WTC11 (cell line): ENCODE data around the gene COL4A2. TPM values are rescaled to one million over a fixed set of nuclear protein-coding genes. Genes with fewer than 3 reads are reported as not detected.
A peak's percentile ranks its signal among the peaks of the same experiment; 100 is the strongest.

Experiments
- ATAC-seq: fragments of 200-7000 bp; cut with Tn5 transposase; 2 replicates; pipeline ENCODE4 v1.10.0; 2021; ENCODE audit warnings: mild to moderate bottlenecking, moderate library complexity
- CTCF ChIA-PET: fragments of 300-600 bp; sonication (Branson Sonifier 250); formaldehyde crosslinking; loops from one replicate; lab custom pipeline; 2021; ENCODE audit warnings: antibody characterized with exemption; lab: Charles Lee
- POLR2A ChIA-PET: fragments of 350-600 bp; sonication (Branson Sonifier 250); formaldehyde crosslinking; loops from one replicate; lab custom pipeline; 2021; ENCODE audit warnings: antibody characterized with exemption; lab: Charles Lee
- DNase-seq: peaks from one replicate; pipeline ENCODE4 v3.0.0; 2021; ENCODE audit warnings: low spot score
- H3K27ac Mint-ChIP-seq: 2 replicates; pipeline ENCODE4 v1.8.0; 2021; ENCODE audit warnings: mixed read lengths
- H3K27me3 Mint-ChIP-seq: 2 replicates; pipeline ENCODE4 v1.8.0; 2021; ENCODE audit warnings: low read depth, mild to moderate bottlenecking, moderate library complexity, mixed read lengths
- H3K36me3 Mint-ChIP-seq: 2 replicates; pipeline ENCODE4 v1.8.0; 2021; ENCODE audit warnings: mixed read lengths
- H3K4me1 Mint-ChIP-seq: 2 replicates; pipeline ENCODE4 v1.8.0; 2022; ENCODE audit warnings: mixed read lengths
- H3K4me3 Mint-ChIP-seq: 2 replicates; pipeline ENCODE4 v1.8.0; 2021; ENCODE audit warnings: mild to moderate bottlenecking, moderate library complexity, mixed read lengths
- H3K9me3 Mint-ChIP-seq: 2 replicates; pipeline ENCODE4 v1.8.0; 2021; ENCODE audit warnings: mixed read lengths
- ATF6 ChIP-seq: sonication (generic); formaldehyde crosslinking; IDR thresholded peaks from 2 replicates; pipeline ENCODE4 v1.8.1; 2023; ENCODE audit warnings: mild to moderate bottlenecking, missing genetic modification reagents
- E2F4 ChIP-seq: sonication (generic); formaldehyde crosslinking; IDR thresholded peaks from 2 replicates; pipeline ENCODE4 v1.8.1; 2022; ENCODE audit warnings: low read depth, mild to moderate bottlenecking, moderate library complexity, missing genetic modification reagents, borderline replicate concordance
- ELF4 ChIP-seq: sonication (generic); formaldehyde crosslinking; IDR thresholded peaks from 2 replicates; pipeline ENCODE4 v1.8.1; 2022; ENCODE audit warnings: low read depth, mild to moderate bottlenecking, moderate library complexity, missing genetic modification reagents
- ERG ChIP-seq: fragments of 250-450 bp; sonication (Bioruptor Pico); IDR thresholded peaks from 2 replicates; pipeline ENCODE4 v1.8.0; 2021; ENCODE audit warnings: mild to moderate bottlenecking
- FOXP1 ChIP-seq: sonication (generic); formaldehyde crosslinking; IDR thresholded peaks from 2 replicates; pipeline ENCODE4 v1.8.0; 2022; ENCODE audit warnings: missing genetic modification reagents, mild to moderate bottlenecking, moderate library complexity, borderline replicate concordance
- GABPB1 ChIP-seq: sonication (generic); formaldehyde crosslinking; IDR thresholded peaks from 2 replicates; pipeline ENCODE4 v1.8.1; 2023; ENCODE audit warnings: mild to moderate bottlenecking, missing genetic modification reagents
- IRF1 ChIP-seq: sonication (generic); formaldehyde crosslinking; IDR thresholded peaks from 2 replicates; pipeline ENCODE4 v1.8.0; 2023; ENCODE audit warnings: missing genetic modification reagents
- JUN ChIP-seq: sonication (generic); formaldehyde crosslinking; IDR thresholded peaks from 2 replicates; pipeline ENCODE4 v1.8.0; 2023; ENCODE audit warnings: mild to moderate bottlenecking, missing genetic modification reagents
- MYBL2 ChIP-seq: sonication (generic); formaldehyde crosslinking; IDR thresholded peaks from 2 replicates; pipeline ENCODE4 v1.8.1; 2023; ENCODE audit warnings: mild to moderate bottlenecking, moderate library complexity, missing genetic modification reagents
- NFE2L1 ChIP-seq: sonication (generic); formaldehyde crosslinking; IDR thresholded peaks from 2 replicates; pipeline ENCODE4 v1.8.1; 2023; ENCODE audit warnings: missing genetic modification reagents
- NFYB ChIP-seq: sonication (generic); formaldehyde crosslinking; conservative IDR thresholded peaks from 2 replicates; pipeline ENCODE4 v1.8.0; 2022; ENCODE audit warnings: low read depth, missing genetic modification reagents
- NR2C2 ChIP-seq: sonication (generic); formaldehyde crosslinking; IDR thresholded peaks from 2 replicates; pipeline ENCODE4 v1.8.0; 2022; ENCODE audit warnings: mild to moderate bottlenecking, missing genetic modification reagents
- SOX15 ChIP-seq: fragments of 250-450 bp; sonication (Bioruptor Pico); IDR thresholded peaks from 2 replicates; pipeline ENCODE4 v1.9.0; 2021; ENCODE audit warnings: mild to moderate bottlenecking
- TP53 ChIP-seq: sonication (generic); formaldehyde crosslinking; IDR thresholded peaks from 2 replicates; pipeline ENCODE4 v1.8.1; 2023; ENCODE audit warnings: mild to moderate bottlenecking, missing genetic modification reagents
- ZBTB43 ChIP-seq: sonication (generic); formaldehyde crosslinking; IDR thresholded peaks from 2 replicates; pipeline ENCODE4 v1.8.1; 2023; ENCODE audit warnings: mild to moderate bottlenecking, missing genetic modification reagents
- ZMAT4 ChIP-seq: fragments of 250-450 bp; sonication (Bioruptor Pico); IDR thresholded peaks from 2 replicates; pipeline ENCODE4 v1.9.0; 2021; ENCODE audit warnings: mild to moderate bottlenecking
- ZNF219 ChIP-seq: sonication (generic); formaldehyde crosslinking; IDR thresholded peaks from 2 replicates; pipeline ENCODE4 v1.8.0; 2023; ENCODE audit warnings: missing genetic modification reagents, mild to moderate bottlenecking, borderline replicate concordance
- ZNF423 ChIP-seq: fragments of 250-450 bp; sonication (Bioruptor Pico); IDR thresholded peaks from 2 replicates; pipeline ENCODE4 v2.1.2; 2022; ENCODE audit warnings: mild to moderate bottlenecking, moderate library complexity
- ZNF425 ChIP-seq: fragments of 250-450 bp; sonication (Bioruptor Pico); conservative IDR thresholded peaks from 2 replicates; pipeline ENCODE4 v1.9.0; 2021; ENCODE audit warnings: mild to moderate bottlenecking
- ZNF671 ChIP-seq: fragments of 250-450 bp; sonication (Bioruptor Pico); IDR thresholded peaks from 2 replicates; pipeline ENCODE4 v1.8.0; 2021; ENCODE audit warnings: mild to moderate bottlenecking
- total RNA-seq: library from RNA; stranded (reverse); gene quantifications from 3 replicates; pipeline ENCODE4 v1.2.3, GENCODE V29; 2021

The COL4A2 gene
- total RNA-seq, 1 experiment from 2014 or later = 109 TPM

GRCh38 chr13:110371550-110372465, 64.7 kb downstream of the COL4A2 start:
- H3K4me1 Mint-ChIP-seq = 0 out of 2 replicates have a peak, but pooled peaks cover 3% of the 10 kb centered on the region
- CTCF ChIA-PET = interaction anchor here (0.6 to 2.5 kb wide), 4 partner anchors 9 to 124 kb away, joined by 3 to 9 read pairs (median 4); no protein-coding TSS in a partner anchor

GRCh38 chr13:110372676-110373075, 65.6 kb downstream of the COL4A2 start:
- ChIA-PET CTCF (interaction anchor here (0.6 to 2.5 kb wide), 3 partner anchors 20 to 125 kb away, joined by 3 to 9 read pairs (median 4); no protein-coding TSS in a partner anchor), POLR2A (no interaction called here)
- H3K9me3 Mint-ChIP-seq = no peaks in the 10 kb centered on the region
- H3K4me1 Mint-ChIP-seq = 0 out of 2 replicates have a peak, but pooled peaks cover 3% of the 10 kb centered on the region
- no peak overlapping the region for H3K27ac Mint-ChIP-seq
- no peak overlapping the region for H3K4me3 Mint-ChIP-seq
- no peaks in the 10 kb centered on the region for H3K36me3 Mint-ChIP-seq
- DNase-seq = no peak
- no peaks in the 10 kb centered on the region for H3K27me3 Mint-ChIP-seq
- no peak for ATAC-seq
- TF ChIP-seq ZNF219 (CRISPR knock-in tag) (no peak), TP53 (CRISPR knock-in tag) (no peak), NFE2L1 (CRISPR knock-in tag) (no peak), ZBTB43 (CRISPR knock-in tag) (no peak), ZNF671 (no peak), NR2C2 (CRISPR knock-in tag) (no peak), ATF6 (no peak), IRF1 (CRISPR knock-in tag) (no peak), JUN (CRISPR knock-in tag) (no peak), ZNF425 (no peak), SOX15 (no peak), FOXP1 (CRISPR knock-in tag) (no peak), MYBL2 (no peak), ZNF423 (CRISPR knock-in tag) (no peak)

More at GRCh38 chr13:110371550-110372465, 64.7 kb downstream of the COL4A2 start:
- H3K9me3 Mint-ChIP-seq = no peaks in the 10 kb centered on the region
- ATAC-seq = peak; percentile 52
- no peak for DNase-seq
- no peak overlapping the region for H3K4me3 Mint-ChIP-seq
- no peaks in the 10 kb centered on the region for H3K27me3 Mint-ChIP-seq
- POLR2A ChIA-PET = no interaction called here
- H3K36me3 Mint-ChIP-seq = no peaks in the 10 kb centered on the region
- 0 out of 2 replicates have a peak overlapping the region, but pooled peaks have one; percentile 22 for H3K27ac Mint-ChIP-seq
- no peak for TF ChIP-seq ELF4 (CRISPR knock-in tag)
- TF ChIP-seq NFYB = no peak
- no peak for TF ChIP-seq ZMAT4 (CRISPR knock-in tag)
- TF ChIP-seq E2F4 (CRISPR knock-in tag) = no peak
- no peak for TF ChIP-seq ERG (CRISPR knock-in tag)
- no peak for TF ChIP-seq JUN (CRISPR knock-in tag)
- TF ChIP-seq GABPB1 (CRISPR knock-in tag) = no peak
